ENCODE results near the gene LNX2. TPM values are rescaled to one million over a fixed set of nuclear protein-coding genes. Genes with fewer than 3 reads are reported as not detected.

LNX2 gene
- total RNA-seq, 2 experiments from 2014 or later: 4.5 to 4.6 TPM

DNA sequence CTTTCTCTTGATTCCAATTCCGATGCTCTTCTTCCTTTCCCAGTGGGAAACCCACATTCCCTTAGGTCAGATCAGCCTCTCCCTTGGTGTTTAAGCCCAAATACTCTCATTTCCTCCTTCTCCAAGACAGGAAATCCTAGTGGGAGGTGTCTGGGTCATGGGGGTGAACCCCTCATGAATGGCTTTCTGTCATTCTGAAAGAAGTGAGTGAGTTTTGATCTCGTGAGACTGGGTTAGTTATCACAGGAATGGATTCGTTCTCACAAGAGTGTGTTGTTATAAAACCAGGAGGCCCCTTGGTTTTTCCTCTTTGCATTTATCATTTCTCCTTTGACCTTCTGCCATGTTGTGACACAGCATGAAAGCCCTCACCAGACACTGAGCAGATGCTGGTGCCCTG, 93.8 kb downstream of the LNX2 start:
- peaks cover 3% of the 10 kb centered on the region for H3K27me3 Mint-ChIP-seq
- intact Hi-C loops (cut with micrococcal nuclease): no loop called here
- POLR2A ChIA-PET: no interaction called here
- TF ChIP-seq, protein P1, sequence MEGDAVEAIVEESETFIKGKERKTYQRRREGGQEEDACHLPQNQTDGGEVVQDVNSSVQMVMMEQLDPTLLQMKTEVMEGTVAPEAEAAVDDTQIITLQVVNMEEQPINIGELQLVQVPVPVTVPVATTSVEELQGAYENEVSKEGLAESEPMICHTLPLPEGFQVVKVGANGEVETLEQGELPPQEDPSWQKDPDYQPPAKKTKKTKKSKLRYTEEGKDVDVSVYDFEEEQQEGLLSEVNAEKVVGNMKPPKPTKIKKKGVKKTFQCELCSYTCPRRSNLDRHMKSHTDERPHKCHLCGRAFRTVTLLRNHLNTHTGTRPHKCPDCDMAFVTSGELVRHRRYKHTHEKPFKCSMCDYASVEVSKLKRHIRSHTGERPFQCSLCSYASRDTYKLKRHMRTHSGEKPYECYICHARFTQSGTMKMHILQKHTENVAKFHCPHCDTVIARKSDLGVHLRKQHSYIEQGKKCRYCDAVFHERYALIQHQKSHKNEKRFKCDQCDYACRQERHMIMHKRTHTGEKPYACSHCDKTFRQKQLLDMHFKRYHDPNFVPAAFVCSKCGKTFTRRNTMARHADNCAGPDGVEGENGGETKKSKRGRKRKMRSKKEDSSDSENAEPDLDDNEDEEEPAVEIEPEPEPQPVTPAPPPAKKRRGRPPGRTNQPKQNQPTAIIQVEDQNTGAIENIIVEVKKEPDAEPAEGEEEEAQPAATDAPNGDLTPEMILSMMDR (IDR thresholded peaks at IDR 0.05): no peak
- no peaks in the 10 kb centered on the region for H3K36me3 Mint-ChIP-seq (ENCODE audit: low read depth)
- H3K4me3 Mint-ChIP-seq: no peak overlapping the region
- ATAC-seq (no peak), DNase-seq (no peak)
- H3K27ac Mint-ChIP-seq: no peak overlapping the region
- no peaks in the 10 kb centered on the region for H3K9me3 Mint-ChIP-seq
- CTCF ChIA-PET: interaction anchor here (0.9 to 1.3 kb wide), 4 partner anchors 8 to 302 kb away, joined by 3 to 5 read pairs (median 3); no protein-coding TSS in a partner anchor
- peaks cover 4% of the 10 kb centered on the region for H3K4me1 Mint-ChIP-seq (ENCODE audit: low read depth)

DNA sequence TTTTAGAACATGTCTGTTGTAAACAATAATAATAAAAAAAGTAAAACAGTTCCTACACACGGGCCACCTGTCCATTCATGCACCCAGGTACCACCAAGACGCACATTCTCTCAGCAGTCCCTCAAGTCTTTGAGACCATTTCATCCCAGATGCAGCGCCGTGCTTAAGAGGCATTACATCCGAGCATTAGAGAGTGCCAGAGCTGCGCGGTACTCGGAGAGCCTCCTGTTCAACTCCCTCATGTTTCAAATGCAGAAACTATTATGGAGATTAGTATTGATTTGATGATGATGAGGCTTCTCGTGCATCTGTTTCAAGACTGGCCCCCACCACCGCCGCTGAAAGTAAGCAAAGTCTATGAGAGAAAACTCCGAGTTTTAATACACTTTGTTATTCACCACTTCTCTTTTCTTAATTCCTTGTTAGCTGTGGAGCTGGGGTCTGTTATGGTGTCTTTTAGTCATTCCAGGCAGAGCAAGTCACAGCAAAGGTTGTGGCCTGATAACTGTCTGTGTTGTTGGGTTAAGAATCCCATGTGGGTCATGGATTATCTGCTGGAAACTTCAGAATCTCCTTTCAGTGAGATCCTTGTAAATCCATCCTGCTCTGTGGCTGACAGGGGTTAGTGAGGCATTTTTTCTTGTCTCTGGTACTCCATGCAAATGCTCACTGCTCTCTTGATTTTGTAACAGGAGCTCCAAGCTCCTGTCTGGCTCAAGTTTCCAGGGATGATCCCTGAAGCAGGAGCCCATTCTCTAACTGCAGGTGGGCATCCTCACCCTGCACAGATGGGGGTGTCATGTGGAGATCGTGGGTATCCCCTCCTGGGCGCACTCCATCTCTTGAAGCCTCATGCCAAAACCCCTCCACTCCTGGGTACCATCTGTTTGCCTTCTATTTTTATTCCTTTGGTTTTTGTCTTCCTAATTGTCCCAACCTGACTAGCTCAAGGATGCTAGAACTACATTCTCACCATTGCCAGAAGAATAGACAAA, 95.1 kb downstream of the LNX2 start:
- Mint-ChIP-seq H3K4me3 (no peak overlapping the region), H3K36me3 (ENCODE audit: low read depth) (no peaks in the 10 kb centered on the region), H3K27me3 (peaks cover 2% of the 10 kb centered on the region), H3K27ac (no peak overlapping the region), H3K4me1 (ENCODE audit: low read depth) (peaks cover 4% of the 10 kb centered on the region), H3K9me3 (no peaks in the 10 kb centered on the region)
- POLR2A ChIA-PET: interaction anchor here (1.0 kb wide), 1 partner anchor 10 kb away, joined by 3 read pairs; no protein-coding TSS in a partner anchor
- intact Hi-C loops (cut with micrococcal nuclease): no loop called here
- no peak for ATAC-seq
- DNase-seq: no peak
- CTCF ChIA-PET: interaction anchor here (0.9 to 1.2 kb wide), 2 partner anchors 10 to 303 kb away, joined by 3 read pairs; no protein-coding TSS in a partner anchor
- TF ChIP-seq, protein P1 (IDR thresholded peaks at IDR 0.05): no peak

DNA sequence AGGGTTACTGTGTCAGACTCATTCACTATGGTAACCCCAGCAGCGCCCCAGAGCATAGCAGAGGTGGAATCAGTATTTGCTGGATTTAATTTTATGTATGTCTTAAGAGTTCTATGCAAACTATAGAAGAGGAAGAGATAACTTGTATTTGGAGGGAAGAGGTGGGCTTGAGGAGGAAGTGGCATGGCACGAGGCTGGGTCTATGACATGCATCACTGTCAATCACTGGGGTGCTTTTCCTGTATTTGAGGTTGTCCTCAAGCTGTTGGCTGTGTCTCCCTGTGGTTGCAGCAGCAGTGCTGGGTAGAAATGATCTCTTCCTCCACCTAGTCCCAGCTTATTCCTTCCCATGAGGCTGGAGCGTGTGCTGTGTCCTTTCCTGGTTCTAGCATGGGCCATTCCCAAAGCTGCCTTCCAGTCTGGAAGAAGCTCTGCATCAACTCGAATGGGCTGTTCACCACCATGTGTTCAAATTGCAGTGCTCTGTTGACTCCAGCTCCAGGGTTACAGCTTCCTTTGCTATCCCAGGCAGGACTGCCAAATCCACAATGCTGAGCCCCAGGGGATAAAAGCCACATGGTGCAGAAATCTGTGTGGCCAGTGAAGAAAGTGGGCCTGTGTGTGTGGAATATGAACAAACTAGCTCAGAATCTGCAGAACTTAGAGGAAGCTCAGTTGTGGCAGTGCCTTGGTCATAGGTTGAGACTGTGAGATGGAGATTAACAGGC, 96.8 kb downstream of the LNX2 start:
- POLR2A ChIA-PET: interaction anchor here (1.0 kb wide), 1 partner anchor 12 kb away, joined by 3 read pairs; no protein-coding TSS in a partner anchor
- intact Hi-C loops (cut with micrococcal nuclease): no loop called here

DNA sequence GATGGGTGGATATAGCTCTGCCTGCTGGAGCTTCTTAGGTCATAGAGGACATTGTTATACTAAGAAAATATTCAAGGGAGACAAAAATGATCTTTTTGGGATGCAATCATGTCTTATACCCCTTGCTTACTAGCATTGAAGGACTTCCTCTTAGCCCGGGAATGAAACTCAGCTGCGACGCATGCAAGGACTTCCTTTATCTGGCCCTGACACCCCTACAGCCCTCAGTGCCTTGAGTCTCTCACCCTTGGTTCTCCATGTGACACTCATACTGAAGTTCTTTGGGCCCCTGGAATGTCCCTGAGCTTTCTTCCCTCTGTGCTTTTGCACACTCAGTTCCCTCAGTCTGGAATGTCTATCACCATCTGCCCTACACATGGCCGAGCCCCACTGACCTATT, 97.5 kb downstream of the LNX2 start:
- ATAC-seq (no peak), DNase-seq (no peak)
- TF ChIP-seq, protein P1 (IDR thresholded peaks at IDR 0.05): no peak
- H3K36me3 Mint-ChIP-seq (ENCODE audit: low read depth): no peaks in the 10 kb centered on the region
- H3K27me3 Mint-ChIP-seq: peaks cover 9% of the 10 kb centered on the region
- H3K27ac Mint-ChIP-seq: no peak overlapping the region
- H3K9me3 Mint-ChIP-seq: no peaks in the 10 kb centered on the region
- ChIA-PET POLR2A (no interaction called here), CTCF (interaction anchor here (0.6 to 1.8 kb wide), 3 partner anchors 10 to 526 kb away, joined by 3 to 14 read pairs (median 3); no protein-coding TSS in a partner anchor)
- H3K4me1 Mint-ChIP-seq (ENCODE audit: low read depth): peaks cover 4% of the 10 kb centered on the region
- no peak overlapping the region for H3K4me3 Mint-ChIP-seq
- intact Hi-C loops (cut with micrococcal nuclease): no loop called here

More for the DNA sequence above, 96.8 kb downstream of the LNX2 start:
- H3K4me1 Mint-ChIP-seq (ENCODE audit: low read depth): peaks cover 4% of the 10 kb centered on the region
- CTCF ChIA-PET: interaction anchor here (0.6 to 1.8 kb wide), 4 partner anchors 10 to 526 kb away, joined by 3 to 14 read pairs (median 3); no protein-coding TSS in a partner anchor
- no peaks in the 10 kb centered on the region for H3K36me3 Mint-ChIP-seq (ENCODE audit: low read depth)
- TF ChIP-seq, protein P1 (IDR thresholded peaks at IDR 0.05): no peak
- H3K4me3 Mint-ChIP-seq: no peak overlapping the region
- peaks cover 5% of the 10 kb centered on the region for H3K27me3 Mint-ChIP-seq
- H3K9me3 Mint-ChIP-seq: no peaks in the 10 kb centered on the region
- DNase-seq (no peak), ATAC-seq (no peak)
- H3K27ac Mint-ChIP-seq: no peak overlapping the region
